Measurements from ENCODE around the gene AZI2. TPM values are rescaled to one million over a fixed set of nuclear protein-coding genes. Genes with fewer than 3 reads are reported as not detected.

The AZI2 gene
- total and polyA plus RNA-seq, 9 of the 15 experiments (the other 6 are each of a cell fraction or from before 2014, with no cell fraction given) = 28.5 to 96.3 (median 70.2) TPM

- TF ChIP-seq AFF4 (CRISPR knock-in tag; IDR thresholded peaks at IDR 0.05) (peak; percentile 93), ZMIZ1 (IDR thresholded peaks at IDR 0.05; ENCODE audit: low read depth in 2 of 2, low read length in 2 of 2) (peak in 1 of 2 experiments; percentile 28; a peak in 1 of 4 replicates), GMEB1 (CRISPR knock-in tag; IDR thresholded peaks at IDR 0.05) (peak; percentile 74), ZFP1 (CRISPR knock-in tag; IDR thresholded peaks at IDR 0.05) (peak; percentile 98), HOMEZ (CRISPR knock-in tag; IDR thresholded peaks at IDR 0.05) (no peak), ZNF764 (CRISPR knock-in tag; IDR thresholded peaks at IDR 0.05; ENCODE audit: low read depth) (no peak), RERE (CRISPR knock-in tag; IDR thresholded peaks at IDR 0.05; ENCODE audit: borderline replicate concordance) (peak; percentile 86), GATAD2A (IDR thresholded peaks at IDR 0.05) (peak; percentile 36; the same call in 1 of the 2 replicates)
Observed at GRCh38 chr3:28348629-28349468, at the start of gene AZI2, which contains the start of gene ZCWPW2 (continued).

Data from K562 (cell line).